Camera-type eye (tissue), 1 donor: Measurements from ENCODE around the gene FAM3C. TPM values are rescaled to one million over a fixed set of nuclear protein-coding genes. Genes with fewer than 3 reads are reported as not detected.

Source experiments
- total RNA-seq: library from RNA; depleted of rRNA; stranded (reverse); fragments of >200 nt; gene quantifications from one replicate; pipeline ENCODE4 v1.2.3, GENCODE V29; 2014

The FAM3C gene, protein sequence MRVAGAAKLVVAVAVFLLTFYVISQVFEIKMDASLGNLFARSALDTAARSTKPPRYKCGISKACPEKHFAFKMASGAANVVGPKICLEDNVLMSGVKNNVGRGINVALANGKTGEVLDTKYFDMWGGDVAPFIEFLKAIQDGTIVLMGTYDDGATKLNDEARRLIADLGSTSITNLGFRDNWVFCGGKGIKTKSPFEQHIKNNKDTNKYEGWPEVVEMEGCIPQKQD
- total RNA-seq: 98.3 TPM

GRCh38 chr7:121395961-121396757 is at the start of gene FAM3C:
FAM3C (minus strand) TSS chr7:121396308; CDS start chr7:121382969, 13,339 bp downstream.

GRCh38 chr7:121328508-121329190 is 67.5 kb downstream of the FAM3C start, which contains the start of gene WNT16:
WNT16 (plus strand) TSS chr7:121329000; CDS start chr7:121329293, 293 bp downstream.

Other genes starting within 250 kb of the FAM3C start
- gene WNT16, start 67.3 kb downstream of the FAM3C start, total RNA-seq: 5.6 TPM